Stimulated activated CD8-positive, alpha-beta memory T cell treated with anti-CD3 and anti-CD28 coated beads, Interleukin-7, amount 100 ng/mL, for 24 hours (primary cell): ENCODE data around the gene MINPP1.
A peak's percentile ranks its signal among the peaks of the same experiment; 100 is the strongest.
"Not testable (repeated sequence)": the region's sequence is repeated elsewhere in the genome, so short reads cannot be mapped to it uniquely, and the experiment has no call there.

Experiments used
- DNase-seq: peaks from one replicate; pipeline ENCODE4 v3.0.0-alpha.2; 2020; ENCODE audit warnings: low read depth

MINPP1 gene

GRCh38 chr10:87504640-87505365 is at the start of gene MINPP1:
Gene MINPP1, plus strand, starts transcription at chr10:87504893. Its CDS starts 23 bp downstream, at chr10:87504916.
- DNase-seq: peak; percentile 63

- DNase-seq: not testable (repeated sequence)
These were observed 48.0 kb upstream of the MINPP1 start for GRCh38 chr10:87456586-87457220.

- not testable (repeated sequence) for DNase-seq
These were observed 42.9 kb upstream of the MINPP1 start for GRCh38 chr10:87461751-87462150.

- not testable (repeated sequence) for DNase-seq
These were observed 37.8 kb upstream of the MINPP1 start for GRCh38 chr10:87466849-87467248.

- DNase-seq: not testable (repeated sequence)
These were observed 16.0 kb upstream of the MINPP1 start for GRCh38 chr10:87488733-87489132.

- DNase-seq: not testable (repeated sequence)
These were observed 14.4 kb upstream of the MINPP1 start for GRCh38 chr10:87490285-87490684.

GRCh38 chr10:87492450-87492849 is 12.2 kb upstream of the MINPP1 start:
- not testable (repeated sequence) for DNase-seq

- DNase-seq: not testable (repeated sequence)
These were observed 9.2 kb upstream of the MINPP1 start for GRCh38 chr10:87495446-87495845.

GRCh38 chr10:87497386-87497785 is 7.3 kb upstream of the MINPP1 start:
- not testable (repeated sequence) for DNase-seq

GRCh38 chr10:87498106-87498789 is 6.4 kb upstream of the MINPP1 start:
- DNase-seq: not testable (repeated sequence)

- no peak for DNase-seq
These were observed 4.0 kb upstream of the MINPP1 start for GRCh38 chr10:87500646-87501048.

- DNase-seq: no peak
These were observed 1.3 kb upstream of the MINPP1 start for GRCh38 chr10:87503401-87503800.

GRCh38 chr10:87503886-87504285 is 807 bp upstream of the MINPP1 start:
- DNase-seq: no peak

- DNase-seq: no peak
These were observed 420 bp upstream of the MINPP1 start for GRCh38 chr10:87504307-87504639.

GRCh38 chr10:87505366-87506111 is 846 bp downstream of the MINPP1 start:
- no peak for DNase-seq

- DNase-seq: no peak
These were observed 2.3 kb downstream of the MINPP1 start for GRCh38 chr10:87506956-87507355.

GRCh38 chr10:87507879-87508483 is 3.3 kb downstream of the MINPP1 start:
- no peak for DNase-seq

GRCh38 chr10:87508837-87509236 is 4.1 kb downstream of the MINPP1 start:
- DNase-seq: no peak

- no peak for DNase-seq
These were observed 5.3 kb downstream of the MINPP1 start for GRCh38 chr10:87510025-87510424.

- DNase-seq: no peak
These were observed 6.8 kb downstream of the MINPP1 start for GRCh38 chr10:87511526-87511925.

GRCh38 chr10:87518937-87519336 is 14.2 kb downstream of the MINPP1 start:
- no peak for DNase-seq

- DNase-seq: no peak
These were observed 14.9 kb downstream of the MINPP1 start for GRCh38 chr10:87519582-87519981.
